22Rv1 (cell line): ENCODE results near the gene TRIM43.
"Not testable (repeated sequence)": the region's sequence is repeated elsewhere in the genome, so short reads cannot be mapped to it uniquely, and the experiment has no call there.

Experiments
- H3K27ac ChIP-seq: fragments of 450-650 bp; 2 replicates; pipeline ENCODE4 v1.5.1; 2017
- CTCF ChIP-seq: fragments of 450-650 bp; IDR thresholded peaks from 2 replicates; pipeline ENCODE4 v1.5.1; 2017; ENCODE audit warnings: mild to moderate bottlenecking
- ZFX ChIP-seq: fragments of 450-650 bp; IDR thresholded peaks from 2 replicates; pipeline ENCODE4 v1.6.1; 2017; ENCODE audit warnings: antibody characterized with exemption, borderline replicate concordance

Gene TRIM43

DNA sequence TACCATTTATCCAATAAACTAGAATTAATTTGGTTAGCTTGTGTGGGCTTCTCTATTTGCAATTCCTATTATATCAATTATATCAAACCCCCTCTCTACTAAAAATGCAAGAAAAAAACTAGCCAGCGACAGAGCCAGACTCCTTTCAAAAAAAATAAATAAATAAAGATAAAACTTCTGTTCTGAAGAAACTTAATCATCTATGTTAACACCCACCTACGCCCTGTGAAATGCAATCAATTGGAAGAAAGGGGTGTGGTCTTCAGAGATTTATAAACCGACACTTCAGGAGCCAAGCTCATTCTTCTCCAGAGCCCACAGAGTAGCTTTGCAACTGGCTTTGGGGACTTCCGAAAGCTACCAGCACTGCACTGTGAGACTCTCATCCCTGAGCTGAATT is at the start of gene TRIM43:
TSS of gene TRIM43 (plus strand) at position 301 of the 400 bp plus-strand sequence. CDS start 2,023 bp downstream, outside the sequence.
- H3K27ac ChIP-seq: not testable (repeated sequence)

DNA sequence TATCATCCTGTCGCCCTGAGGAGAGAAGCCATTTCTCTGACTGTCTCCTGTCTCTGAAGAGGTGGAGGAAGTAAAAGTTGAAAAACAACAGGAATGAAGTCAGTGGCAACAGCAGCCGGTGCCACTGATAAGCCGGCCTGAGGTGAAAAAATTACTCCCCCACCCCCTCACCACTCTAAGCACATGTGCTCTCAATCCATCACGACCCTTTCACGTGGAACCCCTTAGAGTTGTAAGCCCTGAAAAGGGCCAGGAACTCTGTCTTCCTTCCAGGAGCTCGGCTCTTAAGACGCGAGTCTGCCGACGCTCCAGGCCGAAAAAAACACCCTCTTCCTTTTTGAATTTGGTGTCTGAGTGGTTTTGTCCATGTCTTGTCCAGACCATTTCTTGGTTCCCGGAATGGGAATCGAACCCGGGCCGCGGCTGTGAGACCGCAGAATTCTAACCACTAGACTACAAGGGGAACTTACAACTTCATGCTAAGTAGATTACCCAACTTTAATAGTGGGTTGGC is 40.7 kb upstream of the TRIM43 start:
- TF ChIP-seq ZFX (no peak), CTCF (no peak)
- H3K27ac ChIP-seq: no peak overlapping the region

DNA sequence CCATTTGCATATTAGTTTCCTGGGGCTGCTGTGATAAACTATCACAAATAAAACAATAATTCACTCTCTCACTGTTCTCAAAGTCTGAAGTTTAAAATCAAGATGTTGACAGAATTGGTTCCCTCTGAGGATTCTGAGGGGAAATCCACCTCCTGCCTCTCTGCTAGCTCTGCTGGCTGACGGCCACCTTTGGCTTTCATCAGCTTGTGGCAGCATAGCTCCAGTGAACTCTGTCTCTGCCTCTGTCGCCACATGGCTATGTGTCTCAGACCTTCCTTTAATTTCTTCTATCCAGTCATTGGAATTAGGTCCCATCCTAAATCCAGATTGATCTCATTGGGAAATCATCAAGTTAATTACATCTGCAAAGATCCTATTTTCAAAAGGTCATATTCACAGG is 38.9 kb upstream of the TRIM43 start:
- TF ChIP-seq ZFX (no peak), CTCF (no peak)
- no peak overlapping the region for H3K27ac ChIP-seq

DNA sequence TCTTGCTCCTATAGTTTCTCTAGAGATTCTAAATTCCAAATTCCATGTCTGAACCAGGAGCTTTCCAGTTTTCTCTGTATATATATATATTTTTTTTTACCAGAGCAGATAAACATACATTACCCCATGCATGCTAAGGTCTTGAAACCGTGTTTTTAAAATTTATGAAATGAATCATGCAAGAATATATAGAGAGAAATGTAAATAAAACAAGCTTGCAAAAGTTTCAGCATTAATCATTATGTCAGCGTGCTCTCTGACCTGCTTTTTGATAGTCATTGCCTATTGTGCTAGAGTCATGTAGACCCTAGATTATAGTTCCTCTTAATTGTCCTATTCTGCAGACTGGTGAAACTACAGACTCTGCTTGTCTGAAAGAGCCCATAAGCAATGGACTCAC is 22.6 kb upstream of the TRIM43 start:
- TF ChIP-seq ZFX (no peak), CTCF (no peak)
- no peak overlapping the region for H3K27ac ChIP-seq

- TF ChIP-seq ZFX: no peak
- no peak for TF ChIP-seq CTCF
- no peak overlapping the region for H3K27ac ChIP-seq
Observed at GRCh38 chr2:95573866-95574265, 17.9 kb upstream of the TRIM43 start.

GRCh38 chr2:95574506-95574905 is 17.3 kb upstream of the TRIM43 start:
- TF ChIP-seq CTCF (no peak), ZFX (no peak)
- H3K27ac ChIP-seq: no peak overlapping the region

GRCh38 chr2:95575857-95576256 is 15.9 kb upstream of the TRIM43 start:
- no peak for TF ChIP-seq CTCF
- no peak for TF ChIP-seq ZFX
- H3K27ac ChIP-seq: no peak overlapping the region

DNA sequence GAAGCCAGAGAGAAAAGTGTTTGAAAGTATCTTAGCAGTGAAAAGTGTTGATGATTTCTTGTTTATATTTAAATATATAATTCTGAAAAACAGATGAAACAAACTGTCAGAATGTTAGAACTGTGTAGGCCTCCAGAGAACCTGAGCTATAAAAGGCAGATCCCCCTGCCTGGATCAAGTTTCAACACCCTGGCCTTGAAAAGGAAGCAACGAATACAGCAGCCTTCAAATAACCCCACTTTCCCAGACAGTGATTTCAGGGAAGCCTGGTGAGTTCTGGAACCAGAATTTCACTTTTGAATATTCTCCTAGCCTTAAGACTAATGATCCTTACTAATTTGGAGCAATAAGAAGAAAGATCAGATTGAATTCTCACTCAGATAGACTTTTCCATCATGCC is 13.3 kb upstream of the TRIM43 start:
- no peak overlapping the region for H3K27ac ChIP-seq
- TF ChIP-seq CTCF: no peak
- TF ChIP-seq ZFX: no peak

DNA sequence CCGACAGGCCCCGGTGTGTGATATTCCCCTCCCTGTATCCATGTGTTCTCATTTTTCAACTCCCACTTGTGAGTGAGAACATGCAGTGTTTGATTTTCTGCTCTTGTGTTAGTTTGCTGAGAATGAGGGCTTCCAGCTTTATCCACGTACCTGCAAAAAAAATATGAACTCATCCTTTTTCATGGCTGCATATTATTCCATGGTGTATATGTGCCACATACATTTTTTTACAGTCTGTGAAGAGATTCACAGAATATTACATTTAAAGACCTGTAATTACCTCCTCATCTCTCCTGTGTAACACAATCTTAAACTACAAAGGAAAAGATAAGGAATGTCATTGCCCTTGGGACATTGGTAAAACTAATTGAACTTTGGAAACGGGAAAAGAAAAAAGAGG is 8.3 kb upstream of the TRIM43 start:
- H3K27ac ChIP-seq: not testable (repeated sequence)

GRCh38 chr2:95584321-95584720 is 7.5 kb upstream of the TRIM43 start:
- not testable (repeated sequence) for H3K27ac ChIP-seq

DNA sequence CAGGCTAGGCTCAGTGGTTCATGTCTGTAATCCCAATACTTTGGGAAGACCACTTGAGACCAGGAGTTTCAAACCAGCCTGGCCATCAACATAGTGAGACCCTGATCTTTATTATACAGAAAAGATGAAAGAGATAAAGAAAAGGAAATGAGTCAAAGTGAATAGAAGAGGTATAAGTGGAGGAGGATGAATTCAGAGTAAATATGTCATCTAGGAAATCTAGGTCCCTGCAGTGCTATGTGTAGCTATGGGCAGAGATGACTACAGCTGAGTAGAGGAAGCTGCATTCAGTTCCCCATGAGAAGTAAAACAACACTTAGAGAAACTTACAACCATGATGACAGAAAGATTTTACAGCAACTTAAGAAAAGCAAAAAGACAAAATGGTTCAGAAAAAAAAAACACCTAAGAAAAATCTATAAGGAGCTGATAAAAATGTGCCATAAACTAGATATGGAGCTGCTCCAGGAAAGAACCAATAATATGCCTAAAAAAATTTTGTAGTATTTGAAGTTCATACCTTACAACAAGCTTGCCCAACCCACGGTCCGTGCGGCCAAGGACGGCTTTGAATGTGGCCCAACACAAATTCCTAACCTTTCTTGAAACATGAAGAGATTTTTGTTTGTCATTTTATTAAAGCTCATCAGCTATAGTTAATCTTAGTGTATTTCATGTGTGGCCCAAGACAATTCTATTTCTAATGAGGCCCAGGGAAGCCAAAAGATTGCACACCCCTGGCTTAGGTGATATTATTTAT is 1.8 kb upstream of the TRIM43 start:
- not testable (repeated sequence) for H3K27ac ChIP-seq
